HCT116 (cell line): ENCODE measurements around the gene AQP5. TPM values are rescaled to one million over a fixed set of nuclear protein-coding genes. Genes with fewer than 3 reads are reported as not detected.

Source experiments
- ATAC-seq: fragments of 200-7000 bp; cut with Tn5 transposase; 2 replicates; pipeline ENCODE4 v1.9.1; 2020; ENCODE audit warnings: mild to moderate bottlenecking, moderate library complexity
- BruUV-seq: library from RNA; stranded (reverse); fragments of 400-500 nt; replicated peaks from 2 replicates; lab custom pipeline; 2021; lab: Mats Ljungman, UMichigan
- CTCF ChIA-PET: fragments of 300-600 bp; sonication (Branson Sonifier 250); formaldehyde crosslinking; loops from one replicate; lab custom pipeline; 2021; ENCODE audit warnings: antibody characterized with exemption; lab: Charles Lee
- POLR2A ChIA-PET: fragments of 300-600, 350-600 bp; sonication (Branson Sonifier 250); formaldehyde crosslinking; loops from one replicate; lab custom pipeline; 2021; ENCODE audit warnings: antibody characterized with exemption; lab: Charles Lee
- RAD21 ChIA-PET, 2 experiments: fragments of 300-600 bp; sonication (Branson Sonifier 250); formaldehyde crosslinking; loops; one replicate each; lab custom pipeline; 2023; ENCODE audit warnings: low total read pairs in 2 of 2; ENCODE audit not compliant: uncharacterized antibody in 2 of 2, unreplicated experiment in 2 of 2, low non-redundant PET in 1 of 2; lab: Charles Lee
- DNase-seq: peaks from one replicate; pipeline ENCODE4 v3.0.0-alpha.2; 2010; ENCODE audit warnings: low read depth, low spot score
- H2AFZ ChIP-seq: fragments of 200-600 bp; shearing (Covaris generic), sonication (generic); 2 replicates; pipeline ENCODE4 v1.6.1; 2017; ENCODE audit warnings: low read depth, mixed run types, mixed read lengths, antibody characterized with exemption, low read length; ENCODE audit not compliant: poor library complexity, severe bottlenecking
- H3K27ac ChIP-seq: 2 replicates; pipeline ENCODE4 v1.5.1; 2012; ENCODE audit warnings: low read depth, low read length
- H3K27me3 ChIP-seq: fragments of 200-600 bp; sonication (generic); 2 replicates; pipeline ENCODE4 v1.6.1; 2016; ENCODE audit warnings: mixed run types, low read length, mixed read lengths; ENCODE audit not compliant: insufficient read depth
- H3K36me3 ChIP-seq, 2 experiments: fragments of 200-500 bp in 1 of 2; fragments of 200-600 bp in 1 of 2; sonication (Bioruptor generic) in 1 of 2; sonication (generic) in 1 of 2; 2 replicates each; pipeline versions ENCODE4 v1.5.1 to v1.6.1; 2014 to 2016; ENCODE audit warnings: low read length in 2 of 2, inconsistent platforms in 1 of 2, mixed read lengths in 1 of 2, mixed run types in 1 of 2; ENCODE audit not compliant: insufficient read depth in 2 of 2, control insufficient read depth in 1 of 2
- H3K4me1 ChIP-seq, 2 experiments: fragments of 200-600 bp in 1 of 2; sonication (generic) in 1 of 2; 2 replicates each; pipeline versions ENCODE4 v1.5.1 to v1.6.1; 2012 to 2017; ENCODE audit warnings: low read length in 2 of 2, inconsistent platforms in 1 of 2, mild to moderate bottlenecking in 1 of 2, mixed read lengths in 1 of 2, mixed run types in 1 of 2, moderate library complexity in 1 of 2; ENCODE audit not compliant: insufficient read depth in 2 of 2, control insufficient read depth in 1 of 2
- H3K4me2 ChIP-seq: fragments of 200-600 bp; sonication (generic); 2 replicates; pipeline ENCODE4 v1.6.1; 2017; ENCODE audit warnings: mixed run types, low read length, mixed read lengths
- H3K4me3 ChIP-seq, 2 experiments: fragments of 200-600 bp in 1 of 2; sonication (generic) in 1 of 2; replicated peaks in 1 of 2; 2 replicates each; pipeline ENCODE4 v1.5.1; 2011 to 2016; ENCODE audit warnings: low read length in 2 of 2, control low read depth in 1 of 2, low read depth in 1 of 2, mild to moderate bottlenecking in 1 of 2, mixed read lengths in 1 of 2, mixed run types in 1 of 2
- H3K79me2 ChIP-seq: fragments of 200-600 bp; sonication (generic); 2 replicates; pipeline ENCODE4 v1.6.1; 2017; ENCODE audit warnings: mild to moderate bottlenecking, mixed run types, low read length, moderate library complexity, mixed read lengths; ENCODE audit not compliant: insufficient read depth
- H3K9ac ChIP-seq: fragments of 200-600 bp; sonication (generic); 2 replicates; pipeline ENCODE4 v1.6.1; 2016; ENCODE audit warnings: low read length, mixed read lengths
- H3K9me2 ChIP-seq: fragments of 200-600 bp; sonication (generic), shearing (Covaris generic); 2 replicates; pipeline ENCODE4 v1.6.1; 2017; ENCODE audit warnings: mixed run types, mild to moderate bottlenecking, moderate library complexity; ENCODE audit not compliant: insufficient read depth
- H3K9me3 ChIP-seq, 2 experiments: fragments of 200-500 bp in 1 of 2; fragments of 200-600 bp in 1 of 2; sonication (Bioruptor generic) in 1 of 2; sonication (generic) in 1 of 2; 2 replicates each; pipeline ENCODE4 v1.6.1; 2014 to 2017; ENCODE audit warnings: low read length in 2 of 2, mixed read lengths in 2 of 2, inconsistent platforms in 1 of 2, low read depth in 1 of 2, mild to moderate bottlenecking in 1 of 2, mixed run types in 1 of 2, moderate library complexity in 1 of 2; ENCODE audit not compliant: control insufficient read depth in 1 of 2, insufficient read depth in 1 of 2
- H4K20me1 ChIP-seq: fragments of 200-600 bp; sonication (generic), shearing (Covaris generic); 2 replicates; pipeline ENCODE4 v1.6.1; 2017; ENCODE audit warnings: mixed run types, mild to moderate bottlenecking, moderate library complexity; ENCODE audit not compliant: insufficient read depth
- CBX3 ChIP-seq: IDR thresholded peaks from 2 replicates; pipeline ENCODE4 v1.6.1; 2012; ENCODE audit warnings: low read depth
- CTCF ChIP-seq, 3 experiments: fragments of 200-600 bp in 1 of 3; sonication (generic) in 1 of 3; IDR thresholded peaks in 2 of 3; conservative IDR thresholded peaks in 1 of 3; 2 replicates each; pipeline ENCODE4 v1.5.1; 2012 to 2017; ENCODE audit warnings: low read depth in 2 of 3, low read length in 2 of 3, antibody characterized with exemption in 1 of 3, borderline replicate concordance in 1 of 3, control low read depth in 1 of 3, mild to moderate bottlenecking in 1 of 3, mixed read lengths in 1 of 3, mixed run types in 1 of 3, moderate library complexity in 1 of 3; ENCODE audit not compliant: insufficient read depth in 1 of 3
- EGR1 ChIP-seq: IDR thresholded peaks from 2 replicates; pipeline ENCODE4 v1.6.1; 2012; ENCODE audit warnings: low read depth
- EZH2 ChIP-seq: fragments of 200-600 bp; sonication (generic); IDR thresholded peaks from 2 replicates; pipeline ENCODE4 v1.6.1; 2017; ENCODE audit warnings: antibody characterized with exemption, mixed run types
- EZH2phosphoT487 ChIP-seq: fragments of 200-600 bp; IDR thresholded peaks from 2 replicates; pipeline ENCODE4 v1.6.1; 2018; ENCODE audit warnings: antibody characterized with exemption, borderline replicate concordance
- FOSL1 ChIP-seq: IDR thresholded peaks from 2 replicates; pipeline ENCODE4 v1.6.1; 2012; ENCODE audit warnings: low read depth
- JUND ChIP-seq: IDR thresholded peaks from 2 replicates; pipeline ENCODE4 v1.6.1; 2012
- POLR2A ChIP-seq: IDR thresholded peaks from 2 replicates; pipeline ENCODE4 v1.7.0; 2011; ENCODE audit warnings: borderline replicate concordance; ENCODE audit not compliant: insufficient read depth, insufficient read length; ENCODE audit errors: extremely low read depth
- SIN3A ChIP-seq: IDR thresholded peaks from 2 replicates; pipeline ENCODE4 v1.6.1; 2012; ENCODE audit warnings: low read depth
- TCF7L2 ChIP-seq: IDR thresholded peaks from 2 replicates; pipeline ENCODE4 v1.7.0; 2011; ENCODE audit warnings: borderline replicate concordance, inconsistent platforms; ENCODE audit not compliant: insufficient read depth, insufficient read length; ENCODE audit errors: extremely low read depth
- ZFX ChIP-seq: fragments of 450-650 bp; IDR thresholded peaks from 2 replicates; pipeline ENCODE4 v1.6.1; 2017
- ZNF274 ChIP-seq: fragments of 200-500 bp; sonication (Bioruptor generic); IDR thresholded peaks from 2 replicates; pipeline ENCODE4 v1.6.1; 2014; ENCODE audit warnings: mild to moderate bottlenecking, low read depth, low read length, inconsistent platforms
- intact Hi-C: fragments of 100-400 bp; cut with micrococcal nuclease; formaldehyde crosslinking; loops from 2 replicates; pipeline ENCODE4 v1.10.0; 2022
- total RNA-seq: library from RNA; stranded (reverse); gene quantifications from one replicate; pipeline ENCODE4 v1.2.1, GENCODE V29; 2021; ENCODE audit not compliant: unreplicated experiment
- TF ChIP-seq, protein P1 (sequence below): IDR thresholded peaks from 2 replicates; pipeline ENCODE4 v1.6.1; 2012
- TF ChIP-seq, protein P2 (sequence below): IDR thresholded peaks from 2 replicates; pipeline ENCODE4 v1.6.1; 2012

Gene AQP5
- total RNA-seq, 1 experiment from 2014 or later, result not detected

DNA sequence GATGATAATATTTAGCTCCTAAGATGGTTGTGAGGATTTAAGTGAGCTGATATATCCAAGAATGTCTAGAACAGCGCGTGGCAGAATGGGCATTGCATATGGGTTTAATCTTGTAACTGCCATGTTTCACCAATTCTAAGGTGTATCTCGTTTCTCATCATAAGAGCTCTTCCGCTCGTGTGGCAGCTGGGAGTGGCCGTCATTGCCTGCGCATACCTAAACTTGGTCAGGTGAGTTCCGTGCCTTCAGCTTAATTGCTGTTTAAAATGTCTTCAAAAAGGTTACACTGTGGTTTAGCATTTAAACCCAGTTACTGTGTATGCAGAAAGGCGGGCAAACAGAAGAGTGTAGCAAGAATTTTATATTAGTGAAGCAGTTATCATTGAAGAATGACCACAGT, 15.6 kb upstream of the AQP5 start:
- H3K27me3 ChIP-seq, result no peaks in the 10 kb centered on the region
- no peaks in the 10 kb centered on the region for H3K9me3 ChIP-seq
- no peak overlapping the region for H3K27ac ChIP-seq
- BruUV-seq, result no TSS peak
- peaks cover 3 to 13% of the 10 kb centered on the region in 2 experiments; a peak in 3 of 4 replicates for H3K4me1 ChIP-seq
- H3K4me2 ChIP-seq, result peak overlapping the region; percentile 57
- ChIA-PET RAD21 (interaction anchor here (0.6 to 1.6 kb wide), 5 partner anchors 14 to 1254 kb away, joined by 3 to 6 read pairs (median 3); no protein-coding TSS in a partner anchor), POLR2A (interaction anchor here (1.1 to 1.9 kb wide), 3 partner anchors 14 to 205 kb away, joined by 3 to 7 read pairs (median 6); partner anchors contain the start of gene TMBIM6), CTCF (interaction anchor here (0.9 to 4.0 kb wide), 20 partner anchors 9 to 323 kb away, joined by 3 to 45 read pairs (median 8); partner anchors contain the start of gene PRPF40B)
- peak overlapping the region; percentile 97 for H2AFZ ChIP-seq
- intact Hi-C loops, result no loop called here
- TF ChIP-seq TCF7L2 (no peak), ZFX (no peak)
- 0 out of 2 replicates have a peak overlapping the region, but pooled peaks have one; percentile 18 for H3K9ac ChIP-seq
- no peak overlapping the region for H3K4me3 ChIP-seq
- H3K79me2 ChIP-seq, result no peaks in the 10 kb centered on the region
- H3K9me2 ChIP-seq, result no peaks in the 10 kb centered on the region
- no peaks in the 10 kb centered on the region for H4K20me1 ChIP-seq
- DNase-seq (no peak), ATAC-seq (peak; percentile 9)
- H3K36me3 ChIP-seq, result no peaks in the 10 kb centered on the region

- H3K9ac ChIP-seq, result no peak overlapping the region
- peaks cover 3 to 13% of the 10 kb centered on the region in 2 experiments; a peak in 3 of 4 replicates for H3K4me1 ChIP-seq
- no peak overlapping the region for H3K27ac ChIP-seq
- TF ChIP-seq EZH2phosphoT487 (no peak), POLR2A (no peak), CBX3 (no peak), FOSL1 (no peak), SIN3A (no peak), EZH2 (no peak), JUND (no peak), EGR1 (no peak), ZNF274 (no peak), CTCF (IDR thresholded peaks at IDR 0.05 in 2 of 3, conservative IDR thresholded peaks at IDR 0.05 in 1 of 3; ENCODE audit: borderline replicate concordance in 1 of 3, insufficient read depth in 1 of 3, low read depth in 2 of 3, low read length in 2 of 3) (no peak)
- TF ChIP-seq, protein P1, sequence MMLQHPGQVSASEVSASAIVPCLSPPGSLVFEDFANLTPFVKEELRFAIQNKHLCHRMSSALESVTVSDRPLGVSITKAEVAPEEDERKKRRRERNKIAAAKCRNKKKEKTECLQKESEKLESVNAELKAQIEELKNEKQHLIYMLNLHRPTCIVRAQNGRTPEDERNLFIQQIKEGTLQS, result no peak
- TF ChIP-seq, protein P2, sequence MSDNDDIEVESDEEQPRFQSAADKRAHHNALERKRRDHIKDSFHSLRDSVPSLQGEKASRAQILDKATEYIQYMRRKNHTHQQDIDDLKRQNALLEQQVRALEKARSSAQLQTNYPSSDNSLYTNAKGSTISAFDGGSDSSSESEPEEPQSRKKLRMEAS, result no peak
- DNase-seq (no peak), ATAC-seq (no peak)
- peak overlapping the region; percentile 97 for H2AFZ ChIP-seq
- BruUV-seq, result no TSS peak
- ChIA-PET POLR2A (interaction anchor here (1.2 to 1.9 kb wide), 2 partner anchors 14 to 205 kb away, joined by 6 to 7 read pairs; partner anchors contain the start of gene TMBIM6), CTCF (interaction anchor here (1.3 to 4.0 kb wide), 12 partner anchors 8 to 323 kb away, joined by 3 to 45 read pairs (median 13); partner anchors contain the start of gene PRPF40B), RAD21 (interaction anchor here in 1 of 2 experiments (1.4 to 1.6 kb wide), 2 partner anchors 110 to 124 kb away, joined by 3 to 6 read pairs; no protein-coding TSS in a partner anchor)
- H3K27me3 ChIP-seq, result no peaks in the 10 kb centered on the region
- H3K4me2 ChIP-seq, result no peak overlapping the region
- intact Hi-C loops, result no loop called here
- H3K4me3 ChIP-seq, result no peak overlapping the region
- no peaks in the 10 kb centered on the region for H3K9me2 ChIP-seq
- no peaks in the 10 kb centered on the region for H3K9me3 ChIP-seq
- H4K20me1 ChIP-seq, result no peaks in the 10 kb centered on the region
- H3K79me2 ChIP-seq, result no peaks in the 10 kb centered on the region
- H3K36me3 ChIP-seq, result no peaks in the 10 kb centered on the region
These were observed 15.2 kb upstream of the AQP5 start for GRCh38 chr12:49946497-49946896.
